Stimulated activated CD8-positive, alpha-beta memory T cell treated with anti-CD3 and anti-CD28 coated beads, Interleukin-4, amount 100 ng/mL, for 24 hours (primary cell): ENCODE measurements around the gene LCOR.

Source experiments
- DNase-seq: peaks from one replicate; pipeline ENCODE4 v3.0.0-alpha.2; 2020; ENCODE audit warnings: low read depth

Gene LCOR

GRCh38 chr10:97034958-97035769 is 203.1 kb downstream of the LCOR start:
- no peak for DNase-seq

GRCh38 chr10:97037365-97038361 is 205.6 kb downstream of the LCOR start:
- peak; percentile 52 for DNase-seq

GRCh38 chr10:97038688-97039087 is 206.6 kb downstream of the LCOR start:
- no peak for DNase-seq

GRCh38 chr10:97039538-97040247 is 207.6 kb downstream of the LCOR start:
- no peak for DNase-seq

- no peak for DNase-seq
Observed at GRCh38 chr10:97040248-97040584, 208.1 kb downstream of the LCOR start.

GRCh38 chr10:97040706-97041105 is 208.6 kb downstream of the LCOR start:
- DNase-seq: no peak

- no peak for DNase-seq
Observed at GRCh38 chr10:97042081-97042480, 210.0 kb downstream of the LCOR start.

GRCh38 chr10:97042716-97043562 is 210.8 kb downstream of the LCOR start:
- no peak for DNase-seq

GRCh38 chr10:97043563-97043855 is 211.4 kb downstream of the LCOR start:
- no peak for DNase-seq
